ENCODE measurements around the gene RPL31. TPM values are rescaled to one million over a fixed set of nuclear protein-coding genes. Genes with fewer than 3 reads are reported as not detected.

RPL31 gene
- total RNA-seq, 1 experiment from 2014 or later, result 1,893 TPM

- H3K79me2 ChIP-seq (ENCODE audit: insufficient read depth, low read length), result no peaks in the 10 kb centered on the region
- no peak overlapping the region for H4K8ac ChIP-seq (replicated peaks; ENCODE audit: insufficient read length, low read depth, low read length)
- H3T11ph ChIP-seq (ENCODE audit: low read length), result no peak overlapping the region
- H3K9ac ChIP-seq (ENCODE audit: extremely low read depth, insufficient read length, low read length), result no peak overlapping the region
- no peak overlapping the region for H3K14ac ChIP-seq (ENCODE audit: insufficient read depth, low read length)
- H3K4me1 ChIP-seq (ENCODE audit: insufficient read depth, low read length), result no peaks in the 10 kb centered on the region
- Mint-ChIP-seq H3K4me1 (peaks cover 14 to 20% of the 10 kb centered on the region in 2 experiments), H3K27me3 (ENCODE audit: low read depth) (no peaks in the 10 kb centered on the region; the same call in 1 of the 2 replicates), H3K27ac (peak overlapping the region; percentile 8 to 86 (median 24); a peak in 4 of 7 replicates), H3K4me3 (no peak overlapping the region), H3K9me3 (peaks cover 0 to 6% of the 10 kb centered on the region in 2 experiments; a peak in 1 of 5 replicates), H3K36me3 (ENCODE audit: insufficient read depth in 1 of 3, low read depth in 3 of 3) (peaks cover 20 to 43% (median 37%) of the 10 kb centered on the region in 3 experiments)
- no peak overlapping the region for H3K4ac ChIP-seq (ENCODE audit: low read depth, low read length)
- WGBS (ENCODE audit: extremely low coverage, insufficient read length, low lambda C conversion rate), result no CpG with 5 or more reads among the region's 9 CpGs
- no peaks in the 10 kb centered on the region for H3K23me2 ChIP-seq (ENCODE audit: insufficient read length, low read depth, low read length, poor library complexity, severe bottlenecking)
- H3K27me3 ChIP-seq (ENCODE audit: insufficient read depth, low read length), result no peaks in the 10 kb centered on the region
- no peak for TF ChIP-seq CTCF (conservative IDR thresholded peaks at IDR 0.05)
- no peak for DNase-seq
- H3K18ac ChIP-seq (ENCODE audit: insufficient read length, low read depth, low read length), result no peak overlapping the region
- H4K5ac ChIP-seq (ENCODE audit: insufficient read length, low read depth, low read length), result no peak overlapping the region
- H2BK120ac ChIP-seq (ENCODE audit: low read depth, low read length, poor library complexity, severe bottlenecking), result no peak overlapping the region
- no peak overlapping the region for H3K23ac ChIP-seq (ENCODE audit: insufficient read length, low read depth, low read length)
- no peak overlapping the region for H3K56ac ChIP-seq (ENCODE audit: insufficient read length, low read depth, low read length)
- H3K79me1 ChIP-seq (ENCODE audit: insufficient read depth, low read depth, low read length, poor library complexity, severe bottlenecking), result no peaks in the 10 kb centered on the region
- H3K9me3 ChIP-seq (ENCODE audit: control insufficient read depth, low read depth, low read length), result no peaks in the 10 kb centered on the region
- H2AFZ ChIP-seq (ENCODE audit: low read length), result no peak overlapping the region
- H2BK12ac ChIP-seq (ENCODE audit: insufficient read length, low read depth, low read length), result no peak overlapping the region
- H2AK5ac ChIP-seq (ENCODE audit: insufficient read length, low read length), result no peak overlapping the region
- no peak overlapping the region for H2BK5ac ChIP-seq (ENCODE audit: insufficient read length, low read length)
- H4K91ac ChIP-seq (ENCODE audit: insufficient read length, low read depth, low read length), result no peak overlapping the region
- H2BK15ac ChIP-seq (ENCODE audit: low read depth, low read length), result no peak overlapping the region
- no peaks in the 10 kb centered on the region for H4K20me1 ChIP-seq (ENCODE audit: control insufficient read depth, insufficient read depth, insufficient read length)
- H3K4me2 ChIP-seq (ENCODE audit: insufficient read depth, insufficient read length, low read length), result no peak overlapping the region
- no peak overlapping the region for H3K27ac ChIP-seq (ENCODE audit: insufficient read length, low read depth, low read length)
- no peak overlapping the region for H2BK20ac ChIP-seq (ENCODE audit: low read depth, low read length, poor library complexity, severe bottlenecking)
Measured at GRCh38 chr2:101026253-101026701, 24.2 kb downstream of the RPL31 start.
